OCI-LY3 (cell line): ENCODE data around the gene ISLR.

Experiments
- H2AFZ ChIP-seq: fragments of 200-600, 300-600 bp; shearing (Covaris generic); 2 replicates; pipeline ENCODE4 v1.6.0; 2014; ENCODE audit warnings: antibody characterized with exemption, low read depth, low read length
- H3K27ac ChIP-seq: fragments of 200-600, 300-600 bp; sonication (generic); 2 replicates; pipeline ENCODE4 v1.5.1; 2014; ENCODE audit warnings: mild to moderate bottlenecking, low read length, moderate library complexity, mixed read lengths
- H3K27me3 ChIP-seq: fragments of 200-600, 300-600 bp; sonication (generic); 2 replicates; pipeline ENCODE4 v1.6.1; 2014; ENCODE audit warnings: low read depth, low read length, mixed read lengths
- H3K36me3 ChIP-seq: fragments of 200-600, 300-600 bp; sonication (generic); replicated peaks from 2 replicates; pipeline ENCODE3; 2014; ENCODE audit warnings: low read depth, low read length, mixed read lengths
- H3K4me1 ChIP-seq: fragments of 300-600, 200-600 bp; sonication (generic); 2 replicates; pipeline ENCODE4 v1.6.1; 2014; ENCODE audit warnings: low read length, mixed read lengths
- H3K4me2 ChIP-seq: fragments of 200-600, 300-600 bp; sonication (generic); 2 replicates; pipeline ENCODE4 v1.6.1; 2014; ENCODE audit warnings: low read length, mixed read lengths
- H3K4me3 ChIP-seq: fragments of 300-600, 200-600 bp; sonication (generic); 2 replicates; pipeline ENCODE4 v1.5.1; 2014; ENCODE audit warnings: antibody characterized with exemption, mild to moderate bottlenecking, low read length, moderate library complexity
- H3K79me2 ChIP-seq: fragments of 300-600, 200-600 bp; shearing (Covaris generic); 2 replicates; pipeline ENCODE4 v1.6.1; 2014; ENCODE audit warnings: mild to moderate bottlenecking, low read length, mixed read lengths
- H3K9ac ChIP-seq: fragments of 300-600, 200-600 bp; shearing (Covaris generic); 2 replicates; pipeline ENCODE4 v1.6.0; 2014; ENCODE audit warnings: mild to moderate bottlenecking, low read length, moderate library complexity
- H3K9me3 ChIP-seq: fragments of 200-600, 300-600 bp; shearing (Covaris generic); 2 replicates; pipeline ENCODE4 v1.6.1; 2014; ENCODE audit warnings: low read length, mixed read lengths; ENCODE audit not compliant: insufficient read depth
- H4K20me1 ChIP-seq: fragments of 200-600, 300-600 bp; sonication (generic); 2 replicates; pipeline ENCODE4 v1.6.1; 2016; ENCODE audit warnings: low read length, mixed read lengths; ENCODE audit not compliant: insufficient read depth
- CTCF ChIP-seq: fragments of 200-600, 300-600 bp; sonication (generic); IDR thresholded peaks from 2 replicates; pipeline ENCODE4 v1.5.1; 2014; ENCODE audit warnings: antibody characterized with exemption, low read length, low read depth
- EZH2phosphoT487 ChIP-seq: fragments of 200-600 bp; shearing (Covaris generic); IDR thresholded peaks from 2 replicates; pipeline ENCODE4 v1.6.1; 2018; ENCODE audit warnings: antibody characterized with exemption, mixed run types, low read depth

The ISLR gene

GRCh38 chr15:74217907-74218885 lies 44.7 kb downstream of the ISLR start:
- Histone ChIP-seq H3K9ac (no peak overlapping the region), H3K27ac (no peak overlapping the region), H3K4me2 (no peak overlapping the region), H4K20me1 (no peaks in the 10 kb centered on the region), H3K36me3 (no peaks in the 10 kb centered on the region), H3K4me1 (peaks cover 8% of the 10 kb centered on the region), H3K9me3 (no peaks in the 10 kb centered on the region), H3K27me3 (peaks cover 47% of the 10 kb centered on the region), H2AFZ (no peak overlapping the region), H3K79me2 (no peaks in the 10 kb centered on the region), H3K4me3 (no peak overlapping the region)
- no peak for TF ChIP-seq CTCF
- TF ChIP-seq EZH2phosphoT487: no peak

GRCh38 chr15:74220475-74221248 lies 47.2 kb downstream of the ISLR start:
- Histone ChIP-seq H3K27ac (no peak overlapping the region), H3K27me3 (peaks cover 40% of the 10 kb centered on the region), H3K4me1 (peaks cover 16% of the 10 kb centered on the region), H3K4me3 (no peak overlapping the region), H3K9me3 (no peaks in the 10 kb centered on the region), H3K4me2 (no peak overlapping the region), H2AFZ (no peak overlapping the region), H3K36me3 (no peaks in the 10 kb centered on the region), H3K9ac (no peak overlapping the region), H3K79me2 (no peaks in the 10 kb centered on the region), H4K20me1 (no peaks in the 10 kb centered on the region)
- TF ChIP-seq EZH2phosphoT487 (no peak), CTCF (no peak)

GRCh38 chr15:74221399-74222239 lies 48.1 kb downstream of the ISLR start:
- no peak overlapping the region for H3K4me2 ChIP-seq
- TF ChIP-seq EZH2phosphoT487: no peak
- TF ChIP-seq CTCF: no peak

More at GRCh38 chr15:74221399-74222239, 48.1 kb downstream of the ISLR start:
- Histone ChIP-seq H4K20me1 (no peaks in the 10 kb centered on the region), H2AFZ (no peak overlapping the region), H3K79me2 (no peaks in the 10 kb centered on the region), H3K9ac (no peak overlapping the region), H3K27ac (no peak overlapping the region), H3K9me3 (no peaks in the 10 kb centered on the region), H3K36me3 (no peaks in the 10 kb centered on the region), H3K4me1 (peaks cover 16% of the 10 kb centered on the region), H3K27me3 (peaks cover 34% of the 10 kb centered on the region), H3K4me3 (no peak overlapping the region)
